HG03571 (cell line): ENCODE measurements around the gene OR2T35.
A peak's percentile ranks its signal among the peaks of the same experiment; 100 is the strongest.
"Not testable (repeated sequence)": the region's sequence is repeated elsewhere in the genome, so short reads cannot be mapped to it uniquely, and the experiment has no call there.

ENCODE experiments used
- ATAC-seq: cut with Tn5 transposase; IDR thresholded peaks from one replicate; pipeline ENCODE4 v1.9.1; 2021; ENCODE audit not compliant: unreplicated experiment

The OR2T35 gene

DNA sequence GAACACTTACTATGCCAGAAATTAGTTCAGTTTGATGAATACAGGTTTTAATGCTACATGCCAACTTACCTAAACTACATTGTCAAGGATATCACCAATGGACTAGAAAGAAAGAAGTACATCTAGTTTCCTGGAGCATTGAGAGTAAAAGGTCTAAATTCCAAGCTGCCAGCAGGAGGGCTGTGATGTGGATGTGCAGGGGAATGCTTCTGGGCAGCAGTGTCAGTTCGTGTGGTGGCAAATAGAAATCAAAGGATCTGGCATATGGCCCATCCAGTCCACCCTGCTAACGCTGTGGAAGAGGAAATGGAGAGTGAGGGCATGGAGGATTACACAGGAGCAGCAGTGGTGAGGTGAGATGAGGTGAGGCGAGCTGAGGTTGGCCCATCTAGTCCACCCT lies at the start of gene OR2T35:
Gene OR2T35, minus strand, starts transcription at position 101 of the 400 bp plus-strand sequence. CDS start 6,020 bp downstream, outside the sequence.
- not testable (repeated sequence) for ATAC-seq

DNA sequence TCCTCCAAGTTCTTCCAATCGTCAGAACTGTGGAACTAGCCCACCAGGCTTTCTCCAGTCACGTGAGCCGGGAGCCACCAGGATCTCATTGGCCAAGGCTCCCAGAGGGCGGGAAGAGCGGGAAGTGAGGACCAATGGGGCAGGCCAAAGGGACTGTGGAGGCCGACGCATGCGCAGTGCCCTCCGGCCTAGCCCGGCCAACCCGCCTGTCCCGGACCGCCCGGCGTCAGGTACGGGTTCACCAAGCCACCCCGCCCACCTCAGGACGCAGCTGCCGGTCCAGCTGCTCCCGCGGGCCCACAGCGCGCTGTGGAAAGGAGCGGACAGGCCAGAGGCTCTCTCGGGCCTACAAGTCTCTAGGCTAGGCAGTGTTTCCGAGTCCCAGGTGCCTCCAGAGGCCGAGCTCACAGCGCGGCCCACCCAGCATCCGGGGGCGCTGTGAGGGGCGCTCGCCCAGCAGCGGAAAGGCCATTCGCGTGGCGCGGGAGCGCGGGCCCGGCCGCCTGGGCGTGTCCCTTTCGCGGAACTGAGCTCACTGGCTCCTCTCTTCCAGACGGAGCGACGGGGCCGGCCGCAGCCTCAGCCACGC lies 46.6 kb upstream of the OR2T35 start:
- ATAC-seq: no peak

- ATAC-seq: peak; percentile 80
Observed at GRCh38 chr1:248688527-248689298, 43.6 kb upstream of the OR2T35 start.

GRCh38 chr1:248686815-248687214 lies 41.7 kb upstream of the OR2T35 start:
- ATAC-seq: peak; percentile 73

GRCh38 chr1:248681651-248682050 lies 36.6 kb upstream of the OR2T35 start:
- ATAC-seq: no peak

DNA sequence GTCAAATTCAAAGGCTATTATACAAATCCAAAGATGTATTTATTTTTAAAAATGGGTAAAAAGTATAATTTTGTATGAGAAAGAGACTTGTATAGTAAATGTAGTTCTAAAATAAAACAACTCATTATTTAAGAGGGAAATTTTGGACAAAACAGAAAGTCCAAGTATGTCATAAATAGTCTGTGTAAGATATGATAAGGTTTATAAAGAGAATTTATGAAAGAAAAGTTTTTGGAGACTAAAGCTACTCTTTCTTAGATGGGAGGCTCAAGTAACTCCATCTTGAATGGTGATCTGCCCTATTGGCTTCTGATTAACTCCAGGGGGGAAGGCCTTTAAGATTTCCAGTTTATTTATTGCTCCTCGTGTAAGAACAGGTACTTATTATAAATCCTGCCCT lies 24.9 kb upstream of the OR2T35 start:
- no peak for ATAC-seq

- ATAC-seq: peak; percentile 82
Observed at GRCh38 chr1:248663453-248664328, 18.6 kb upstream of the OR2T35 start.

GRCh38 chr1:248656797-248657196 lies 11.7 kb upstream of the OR2T35 start:
- ATAC-seq: not testable (repeated sequence)

DNA sequence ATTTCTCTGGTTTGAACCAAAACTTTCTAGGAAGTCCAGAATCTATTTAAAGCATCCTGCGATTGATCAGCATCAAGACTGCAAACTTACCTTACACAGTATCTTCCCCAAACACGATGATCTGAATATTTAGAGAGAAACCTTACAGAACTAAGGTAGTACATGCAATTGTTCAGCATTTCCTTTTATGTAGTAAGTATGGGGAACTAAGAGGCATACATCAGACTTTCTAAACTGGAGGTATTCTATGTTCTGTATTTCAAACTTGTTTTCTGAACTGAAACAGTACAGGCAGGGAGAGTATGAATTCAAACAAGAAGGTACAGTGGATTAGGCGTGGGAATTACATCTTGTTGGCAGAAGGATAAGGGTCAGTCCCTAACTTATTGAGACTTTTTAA lies 10.3 kb upstream of the OR2T35 start, which contains the start of gene OR2T27:
Gene OR2T27, minus strand, starts transcription at position 175 of the 400 bp plus-strand sequence. CDS start 4,644 bp downstream, outside the sequence.
- not testable (repeated sequence) for ATAC-seq

DNA sequence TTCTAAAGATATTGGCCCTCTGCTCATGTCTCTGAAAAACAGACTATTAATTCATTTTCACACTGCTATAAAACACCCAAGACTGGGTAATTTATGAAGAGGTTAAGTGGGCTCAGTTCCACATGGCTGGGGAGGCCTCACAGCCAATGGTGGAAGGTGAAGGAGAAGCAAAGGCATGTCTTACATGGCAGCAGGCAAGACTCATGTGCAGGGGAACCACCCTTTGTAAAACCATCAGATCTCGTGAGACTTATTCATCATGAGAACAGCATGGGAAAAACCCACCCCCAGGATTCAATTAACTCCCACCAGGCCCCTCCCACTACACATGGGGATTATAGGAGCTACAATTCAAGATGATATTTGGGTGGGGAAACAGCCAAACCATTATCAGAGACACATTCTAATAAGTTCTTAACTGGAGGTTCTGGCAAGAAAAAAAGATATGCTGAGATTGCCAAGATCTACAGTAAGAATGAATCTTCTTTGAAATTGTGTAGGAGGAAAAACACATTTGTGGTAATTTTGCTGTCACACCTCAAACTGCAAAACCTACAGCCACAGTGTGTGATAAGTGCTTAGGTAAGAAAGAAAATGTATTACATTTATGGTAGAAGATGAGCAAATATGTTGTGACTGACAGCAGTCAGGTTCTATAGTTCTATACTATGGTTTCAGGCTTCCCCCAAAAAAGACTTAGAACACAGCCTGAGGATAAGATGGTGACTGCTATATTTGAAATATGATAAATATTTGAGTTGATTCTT lies 3.9 kb upstream of the OR2T35 start:
- ATAC-seq: not testable (repeated sequence)

DNA sequence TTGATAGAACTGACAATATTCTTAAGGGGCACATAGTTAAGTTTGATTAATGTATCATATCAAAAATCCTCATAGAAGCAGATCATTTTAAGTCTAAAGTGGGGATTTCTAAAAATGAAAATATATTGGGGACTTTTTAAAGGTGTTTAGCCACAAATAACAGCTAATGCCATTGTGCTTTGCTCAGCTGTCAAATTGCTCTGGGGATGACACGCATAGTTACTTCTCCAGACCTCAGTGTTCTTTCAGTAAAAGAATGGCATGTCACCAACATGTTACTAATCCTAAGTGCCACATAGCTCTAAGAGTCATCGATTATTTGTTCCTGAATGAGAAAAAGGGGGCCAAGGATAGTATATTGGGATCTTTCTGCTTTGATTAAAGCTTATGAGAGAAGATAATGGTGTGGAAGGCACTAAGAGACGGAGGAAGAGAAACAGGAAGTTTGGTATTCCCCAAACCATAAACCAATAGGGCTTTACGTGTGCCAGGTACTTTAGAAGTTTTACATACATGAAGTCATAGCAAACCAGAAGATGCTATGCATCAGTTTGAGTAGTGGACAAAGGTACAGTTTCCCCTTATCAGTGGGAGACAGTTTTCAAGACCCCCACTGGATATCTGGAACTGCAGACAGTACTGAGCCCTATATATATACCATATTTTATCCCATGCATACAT lies 2.0 kb downstream of the OR2T35 start:
- ATAC-seq: peak; percentile 59

GRCh38 chr1:248641583-248641982 lies 3.5 kb downstream of the OR2T35 start:
- not testable (repeated sequence) for ATAC-seq

GRCh38 chr1:248640906-248641305 lies 4.2 kb downstream of the OR2T35 start:
- ATAC-seq: peak; percentile 56

DNA sequence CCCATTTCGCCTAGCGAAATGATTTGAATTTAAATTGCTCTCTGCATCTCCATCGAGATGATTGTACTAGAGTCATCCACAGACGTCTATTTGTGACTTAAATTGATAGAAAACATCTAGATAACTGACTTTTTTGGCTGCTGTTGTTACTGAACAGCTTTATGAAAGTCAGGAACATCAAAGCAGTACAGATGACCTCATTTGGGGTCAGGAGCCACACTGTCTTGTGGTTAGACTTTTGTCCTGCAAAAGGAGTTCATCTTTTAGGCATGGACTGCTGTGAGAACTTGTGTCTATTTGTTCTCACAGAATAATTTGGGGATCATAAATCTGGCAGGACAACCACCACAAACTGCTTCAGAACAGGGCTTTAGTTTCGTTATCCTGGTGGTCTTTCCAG lies 5.4 kb downstream of the OR2T35 start:
- peak; percentile 33 for ATAC-seq

DNA sequence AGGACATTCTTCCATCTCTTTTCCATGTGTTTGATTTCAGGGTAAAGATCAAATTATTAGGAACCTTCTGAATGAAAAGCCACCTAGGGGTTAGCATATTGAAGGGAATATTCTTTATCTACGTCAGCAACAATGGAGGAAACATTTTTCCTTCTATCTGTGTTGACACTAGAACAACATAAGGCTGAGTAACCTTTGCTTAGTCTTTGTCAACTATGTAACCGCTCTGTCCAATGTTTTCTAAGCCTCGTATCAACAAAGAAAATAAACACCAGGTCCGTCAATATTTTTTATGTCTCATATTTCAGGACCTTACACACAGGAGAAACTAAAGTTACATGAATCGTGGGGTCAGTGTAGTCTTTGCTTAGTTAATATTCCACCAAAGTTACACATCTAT lies 8.5 kb downstream of the OR2T35 start:
- ATAC-seq: not testable (repeated sequence)

DNA sequence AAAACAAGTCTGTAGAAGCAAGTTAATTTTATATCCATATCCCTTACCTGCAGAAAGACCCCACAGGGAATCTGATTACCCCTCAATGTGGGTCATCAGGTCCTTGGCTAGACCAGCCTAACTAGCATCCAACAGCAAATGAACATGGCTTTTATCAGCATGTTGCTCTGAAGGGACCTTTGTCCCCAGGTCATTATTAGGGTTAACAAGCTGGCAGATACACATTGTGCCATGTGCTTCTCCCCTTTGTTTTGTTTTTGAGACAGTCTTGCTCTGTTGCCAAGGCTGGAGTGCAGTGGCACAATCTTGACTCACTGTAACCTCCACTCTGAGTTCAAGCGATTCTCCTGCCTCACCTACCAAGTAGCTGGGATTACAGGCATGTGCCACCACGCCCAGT lies 10.1 kb downstream of the OR2T35 start, which contains the start of gene OR2T11:
Gene OR2T11, minus strand, starts transcription at position 101 of the 400 bp plus-strand sequence. CDS start 7,963 bp downstream, outside the sequence.
- ATAC-seq: not testable (repeated sequence)

GRCh38 chr1:248631354-248632008 lies 13.6 kb downstream of the OR2T35 start:
- ATAC-seq: no peak

DNA sequence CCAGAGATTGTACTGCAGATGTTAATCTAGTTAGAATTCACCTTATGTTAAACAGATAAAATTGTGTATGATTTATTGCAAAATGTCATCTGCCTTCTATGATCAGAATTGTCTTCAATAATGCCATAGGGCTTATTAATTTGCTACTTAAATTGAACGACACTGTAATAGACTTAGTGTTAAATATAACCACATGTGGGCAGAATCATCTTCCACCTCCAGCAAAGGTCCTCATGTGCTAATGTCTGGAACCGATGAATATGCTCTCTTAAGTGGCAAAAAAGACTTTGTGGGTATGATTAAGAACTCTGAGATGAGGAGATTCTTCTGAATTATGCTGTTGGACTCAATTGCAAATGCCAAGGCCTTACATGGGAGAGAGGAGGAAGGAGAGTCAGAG lies 14.5 kb downstream of the OR2T35 start:
- no peak for ATAC-seq
